Astrocyte (in vitro differentiated cells and primary cell): ENCODE results near the gene OR52B2.

Source experiments
- CTCF ChIP-seq: IDR thresholded peaks from 2 replicates; pipeline ENCODE4 v1.5.1; 2011; ENCODE audit warnings: low read depth, mild to moderate bottlenecking, inconsistent platforms, low read length, moderate library complexity; ENCODE audit not compliant: insufficient read depth
- EZH2 ChIP-seq: IDR thresholded peaks from 2 replicates; pipeline ENCODE4 v1.6.1; 2012; ENCODE audit warnings: mild to moderate bottlenecking, low read length, inconsistent platforms; ENCODE audit not compliant: insufficient read depth

- TF ChIP-seq CTCF (no peak), EZH2 (no peak)
Observed at GRCh38 chr11:6214530-6214929, 44.4 kb upstream of the OR52B2 start.
